GM12865 (cell line): ENCODE data around the gene KRTAP20-2.

Source experiments
- DNase-seq: peaks from one replicate; pipeline ENCODE4 v3.0.0; 2010; ENCODE audit warnings: low read depth
- H3K4me3 ChIP-seq: 2 replicates; pipeline ENCODE4 v1.5.1; 2011; ENCODE audit warnings: mild to moderate bottlenecking, low read depth, low read length, control low read depth
- TF ChIP-seq, protein P1 (sequence below): IDR thresholded peaks from 2 replicates; pipeline ENCODE4 v1.5.1; 2011; ENCODE audit warnings: low read length, control low read depth, low read depth, inconsistent platforms; ENCODE audit not compliant: insufficient read depth; ENCODE audit errors: missing control alignments

Gene KRTAP20-2

DNA sequence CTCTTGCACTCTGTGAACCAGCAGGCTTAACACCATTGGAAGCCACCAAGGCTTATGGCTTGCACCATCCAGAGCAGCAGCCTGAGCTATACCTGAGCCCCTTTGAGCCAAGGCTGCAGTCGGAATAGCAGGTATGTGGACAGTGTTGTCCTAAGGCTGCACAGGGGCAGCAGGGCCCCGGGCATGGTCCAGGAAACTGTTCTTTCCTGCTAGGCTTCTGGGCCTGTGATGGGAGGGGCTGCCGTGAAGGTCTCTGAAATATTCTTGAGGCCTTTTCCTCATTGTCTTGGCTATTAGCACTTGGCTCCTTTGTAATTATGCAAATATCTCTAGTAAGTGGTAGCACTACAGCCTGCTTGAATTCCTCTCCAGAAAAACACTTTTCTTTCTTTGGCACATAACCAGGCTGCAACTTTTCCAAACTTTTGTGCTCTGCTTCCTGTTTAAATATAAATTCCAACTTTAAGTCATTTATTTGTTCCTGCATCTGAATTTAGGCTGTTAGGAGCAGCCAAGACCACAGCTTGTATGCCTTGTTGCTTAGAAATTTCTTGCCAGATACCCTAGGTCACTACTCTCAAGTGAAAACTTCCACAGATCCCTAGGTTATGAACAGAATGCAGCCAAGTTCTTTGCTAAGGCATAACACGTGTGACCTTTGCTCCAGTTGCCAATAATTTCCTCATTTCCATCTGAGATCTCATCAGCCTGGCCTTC is 9.4 kb upstream of the KRTAP20-2 start:
- no peak for DNase-seq
- TF ChIP-seq, protein P1, sequence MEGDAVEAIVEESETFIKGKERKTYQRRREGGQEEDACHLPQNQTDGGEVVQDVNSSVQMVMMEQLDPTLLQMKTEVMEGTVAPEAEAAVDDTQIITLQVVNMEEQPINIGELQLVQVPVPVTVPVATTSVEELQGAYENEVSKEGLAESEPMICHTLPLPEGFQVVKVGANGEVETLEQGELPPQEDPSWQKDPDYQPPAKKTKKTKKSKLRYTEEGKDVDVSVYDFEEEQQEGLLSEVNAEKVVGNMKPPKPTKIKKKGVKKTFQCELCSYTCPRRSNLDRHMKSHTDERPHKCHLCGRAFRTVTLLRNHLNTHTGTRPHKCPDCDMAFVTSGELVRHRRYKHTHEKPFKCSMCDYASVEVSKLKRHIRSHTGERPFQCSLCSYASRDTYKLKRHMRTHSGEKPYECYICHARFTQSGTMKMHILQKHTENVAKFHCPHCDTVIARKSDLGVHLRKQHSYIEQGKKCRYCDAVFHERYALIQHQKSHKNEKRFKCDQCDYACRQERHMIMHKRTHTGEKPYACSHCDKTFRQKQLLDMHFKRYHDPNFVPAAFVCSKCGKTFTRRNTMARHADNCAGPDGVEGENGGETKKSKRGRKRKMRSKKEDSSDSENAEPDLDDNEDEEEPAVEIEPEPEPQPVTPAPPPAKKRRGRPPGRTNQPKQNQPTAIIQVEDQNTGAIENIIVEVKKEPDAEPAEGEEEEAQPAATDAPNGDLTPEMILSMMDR, result no peak
- H3K4me3 ChIP-seq, result no peak overlapping the region

DNA sequence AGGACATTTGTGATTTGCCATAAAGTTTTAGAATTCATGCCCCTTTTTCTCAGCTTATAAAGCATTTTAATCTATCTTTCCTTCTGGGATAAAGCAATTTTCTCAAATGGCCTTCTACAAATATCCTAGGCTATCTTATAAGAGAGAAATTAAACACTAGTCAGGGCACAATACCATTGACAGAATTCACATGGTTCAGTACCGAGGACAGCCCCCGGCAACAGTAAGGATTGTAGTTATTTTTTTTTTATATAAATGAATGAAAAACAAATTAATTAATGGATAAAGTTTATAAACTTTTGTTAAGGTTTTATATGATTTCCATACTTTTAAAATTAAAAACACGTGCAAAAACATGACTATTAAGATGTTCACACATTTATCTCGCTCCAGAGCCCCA is 6.9 kb upstream of the KRTAP20-2 start:
- DNase-seq, result no peak

DNA sequence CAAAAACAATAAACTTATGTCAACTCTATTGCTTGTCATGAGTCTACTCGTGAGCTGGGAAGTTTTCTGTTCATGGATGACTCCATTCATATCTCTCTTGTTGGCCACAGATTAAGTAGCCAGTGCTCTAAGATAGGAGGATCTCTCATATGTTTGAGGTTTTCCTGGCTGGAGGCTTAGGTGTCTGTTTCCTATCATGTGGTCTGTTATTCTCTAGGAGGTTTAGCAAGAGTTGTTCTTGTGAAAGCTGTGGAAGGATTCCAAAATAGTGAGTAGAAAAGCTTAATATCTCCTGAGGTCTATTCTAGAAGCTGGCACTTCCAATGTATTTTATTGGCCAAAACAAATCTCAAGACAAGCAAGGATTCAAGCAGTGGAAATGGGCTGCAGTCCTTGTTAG is 5.8 kb upstream of the KRTAP20-2 start:
- no peak overlapping the region for H3K4me3 ChIP-seq
- no peak for DNase-seq
- TF ChIP-seq, protein P1, result no peak

More for the DNA sequence above, 6.9 kb upstream of the KRTAP20-2 start:
- TF ChIP-seq, protein P1, result no peak
- no peak overlapping the region for H3K4me3 ChIP-seq

DNA sequence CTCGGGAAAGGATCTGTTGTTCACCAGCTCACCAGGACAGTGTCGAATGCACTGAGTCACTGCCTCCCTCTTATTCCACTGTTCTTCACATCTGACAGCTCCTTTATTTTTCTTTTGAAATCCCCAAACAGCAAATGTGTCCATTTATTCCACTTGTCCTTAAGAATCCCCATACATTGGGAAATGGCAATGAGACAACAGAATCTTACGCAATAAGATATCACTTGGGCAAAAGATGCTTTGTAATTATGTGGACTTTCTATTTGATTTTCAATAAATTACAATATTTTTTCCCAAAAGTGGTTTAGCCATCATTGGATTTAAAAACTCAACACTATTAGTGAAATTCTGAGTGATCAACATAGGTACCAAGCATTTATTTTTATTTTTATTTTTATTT is 3.7 kb downstream of the KRTAP20-2 start:
- no peak for DNase-seq
- H3K4me3 ChIP-seq, result no peak overlapping the region
- TF ChIP-seq, protein P1, result no peak

DNA sequence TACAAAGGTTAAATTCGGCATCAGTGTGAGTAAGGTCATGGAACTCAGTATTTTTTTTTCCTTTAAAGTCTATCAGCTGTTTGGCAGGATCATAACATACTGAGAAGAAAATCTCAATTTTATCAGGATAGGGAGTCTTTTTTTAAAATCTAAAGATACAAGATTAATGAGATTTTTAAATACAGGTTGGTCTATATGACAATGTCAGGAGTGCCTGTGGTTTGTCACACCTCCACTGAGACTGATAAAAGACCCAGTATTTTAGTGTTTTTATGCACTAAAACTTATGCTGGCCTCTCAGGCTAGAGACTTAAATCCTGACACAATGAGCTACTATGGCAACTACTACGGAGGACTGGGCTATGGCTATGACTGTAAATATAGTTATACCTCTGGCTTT is 7.6 kb downstream of the KRTAP20-2 start, which contains the start of gene KRTAP20-3:
TSS of gene KRTAP20-3 (plus strand) at position 301 of the 400 bp plus-strand sequence.
- TF ChIP-seq, protein P1, result no peak
- no peak within 1 kb of the TSS for H3K4me3 ChIP-seq
- no peak for DNase-seq

DNA sequence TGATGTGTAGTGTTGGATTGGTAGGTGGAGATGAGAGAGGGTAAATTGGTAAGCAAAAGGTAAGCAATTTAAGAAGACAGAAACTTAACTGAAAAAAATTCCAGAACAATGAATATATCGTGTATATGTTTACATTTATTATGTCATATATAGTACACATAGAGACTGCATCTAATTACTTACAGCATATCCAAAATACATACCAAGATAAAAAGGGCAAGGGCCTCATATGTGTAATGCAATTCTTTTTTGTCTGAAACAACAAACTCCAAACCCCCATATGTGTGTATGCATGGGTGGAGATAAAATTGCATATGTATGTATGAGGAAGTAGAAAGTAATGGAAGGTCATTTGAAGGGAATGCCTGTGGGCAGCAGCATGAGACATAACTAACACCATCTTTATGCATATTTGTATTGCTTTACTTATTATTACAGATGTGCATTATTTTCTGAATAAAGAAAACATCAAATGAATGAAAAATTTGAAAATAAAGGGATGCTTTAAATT is 12.0 kb downstream of the KRTAP20-2 start:
- no peak overlapping the region for H3K4me3 ChIP-seq
- DNase-seq, result no peak
- TF ChIP-seq, protein P1, result no peak
